GM20431 (cell line): ENCODE measurements around the gene MRGPRX2.

Experiments
- in situ Hi-C: fragments of 300-500 bp; cut with MseI, MboI; formaldehyde crosslinking; loops from one replicate; pipeline ENCODE4 v1.15.0; 2020; ENCODE audit warnings: low sequenced_read_pairs; ENCODE audit not compliant: unreplicated experiment

Gene MRGPRX2

GRCh38 chr11:19018901-19019300 lies 41.6 kb downstream of the MRGPRX2 start:
- in situ Hi-C loops: no loop called here

GRCh38 chr11:19013181-19013857 lies 47.2 kb downstream of the MRGPRX2 start:
- in situ Hi-C loops: no loop called here

GRCh38 chr11:19012636-19013035 lies 47.9 kb downstream of the MRGPRX2 start:
- in situ Hi-C loops: no loop called here
